Neuron (in vitro differentiated cells): ENCODE measurements around the gene LRP11.

Source experiments
- H2AFZ ChIP-seq: one replicate; pipeline ENCODE4 v1.6.1; 2013; ENCODE audit warnings: low read depth, mild to moderate bottlenecking, inconsistent platforms, low read length, moderate library complexity
- H3K27me3 ChIP-seq: one replicate; pipeline ENCODE4 v1.6.1; 2013; ENCODE audit warnings: low read length; ENCODE audit not compliant: insufficient read depth
- H3K36me3 ChIP-seq: one replicate; pipeline ENCODE4 v1.6.1; 2013; ENCODE audit warnings: low read length; ENCODE audit not compliant: insufficient read depth
- H3K4me1 ChIP-seq: one replicate; pipeline ENCODE4 v1.6.1; 2013; ENCODE audit warnings: low read length; ENCODE audit not compliant: insufficient read depth
- H3K4me3 ChIP-seq: 2 replicates; pipeline ENCODE4 v1.5.1; 2013; ENCODE audit warnings: mild to moderate bottlenecking, low read length, moderate library complexity
- H3K9me3 ChIP-seq: one replicate; pipeline ENCODE4 v1.6.1; 2013; ENCODE audit warnings: low read length

The LRP11 gene

GRCh38 chr6:149904661-149905370 lies 40.7 kb upstream of the LRP11 start:
- Histone ChIP-seq H3K4me3 (no peak overlapping the region), H3K4me1 (no peaks in the 10 kb centered on the region), H3K27me3 (peaks cover 3% of the 10 kb centered on the region), H3K36me3 (no peaks in the 10 kb centered on the region), H2AFZ (no peak overlapping the region), H3K9me3 (peaks cover 6% of the 10 kb centered on the region)

GRCh38 chr6:149903938-149904611 lies 39.9 kb upstream of the LRP11 start:
- H3K4me1 ChIP-seq = no peaks in the 10 kb centered on the region
- H3K27me3 ChIP-seq = peaks cover 3% of the 10 kb centered on the region
- no peak overlapping the region for H3K4me3 ChIP-seq
- H3K9me3 ChIP-seq = peaks cover 6% of the 10 kb centered on the region
- no peaks in the 10 kb centered on the region for H3K36me3 ChIP-seq
- H2AFZ ChIP-seq = no peak overlapping the region

GRCh38 chr6:149901444-149902140 lies 37.4 kb upstream of the LRP11 start:
- H3K27me3 ChIP-seq = peaks cover 3% of the 10 kb centered on the region
- H3K9me3 ChIP-seq = no peaks in the 10 kb centered on the region
- no peak overlapping the region for H3K4me3 ChIP-seq
- H2AFZ ChIP-seq = no peak overlapping the region
- no peaks in the 10 kb centered on the region for H3K36me3 ChIP-seq
- no peaks in the 10 kb centered on the region for H3K4me1 ChIP-seq

- no peaks in the 10 kb centered on the region for H3K9me3 ChIP-seq
Measured at GRCh38 chr6:149900620-149901443, 36.7 kb upstream of the LRP11 start.

GRCh38 chr6:149899926-149900619 lies 35.9 kb upstream of the LRP11 start:
- no peak overlapping the region for H2AFZ ChIP-seq
- no peaks in the 10 kb centered on the region for H3K27me3 ChIP-seq
- no peak overlapping the region for H3K4me3 ChIP-seq
- no peaks in the 10 kb centered on the region for H3K9me3 ChIP-seq
- H3K36me3 ChIP-seq = no peaks in the 10 kb centered on the region
- H3K4me1 ChIP-seq = no peaks in the 10 kb centered on the region

More at GRCh38 chr6:149900620-149901443, 36.7 kb upstream of the LRP11 start:
- no peak overlapping the region for H2AFZ ChIP-seq
- H3K27me3 ChIP-seq = peaks cover 2% of the 10 kb centered on the region
- H3K4me3 ChIP-seq = no peak overlapping the region
- no peaks in the 10 kb centered on the region for H3K4me1 ChIP-seq
- H3K36me3 ChIP-seq = no peaks in the 10 kb centered on the region

- Histone ChIP-seq H3K36me3 (no peaks in the 10 kb centered on the region), H3K9me3 (no peaks in the 10 kb centered on the region), H3K27me3 (no peaks in the 10 kb centered on the region), H2AFZ (no peak overlapping the region), H3K4me3 (no peak overlapping the region), H3K4me1 (no peaks in the 10 kb centered on the region)
Measured at GRCh38 chr6:149899486-149899885, 35.3 kb upstream of the LRP11 start.

- Histone ChIP-seq H3K27me3 (no peaks in the 10 kb centered on the region), H3K4me3 (no peak overlapping the region), H3K9me3 (no peaks in the 10 kb centered on the region), H3K4me1 (no peaks in the 10 kb centered on the region), H3K36me3 (no peaks in the 10 kb centered on the region), H2AFZ (no peak overlapping the region)
Measured at GRCh38 chr6:149898966-149899365, 34.8 kb upstream of the LRP11 start.

- Histone ChIP-seq H3K4me1 (no peaks in the 10 kb centered on the region), H3K36me3 (no peaks in the 10 kb centered on the region), H3K4me3 (no peak within 1 kb of the TSS), H3K9me3 (no peaks in the 10 kb centered on the region), H3K27me3 (no peaks in the 10 kb centered on the region), H2AFZ (no peak within 1 kb of the TSS)
Measured at GRCh38 chr6:149897855-149898744, 33.9 kb upstream of the LRP11 start, which contains the start of gene RAET1E. TSS of gene RAET1E (minus strand) at chr6:149898113. CDS start at chr6:149890901, 7,212 bp downstream.

- no peaks in the 10 kb centered on the region for H3K36me3 ChIP-seq
- no peaks in the 10 kb centered on the region for H3K9me3 ChIP-seq
- no peak overlapping the region for H2AFZ ChIP-seq
- H3K4me1 ChIP-seq = no peaks in the 10 kb centered on the region
- no peak overlapping the region for H3K4me3 ChIP-seq
- H3K27me3 ChIP-seq = no peaks in the 10 kb centered on the region
Measured at GRCh38 chr6:149897015-149897697, 33.0 kb upstream of the LRP11 start.

GRCh38 chr6:149896491-149896890 lies 32.3 kb upstream of the LRP11 start:
- Histone ChIP-seq H3K4me1 (no peaks in the 10 kb centered on the region), H3K4me3 (no peak overlapping the region), H3K27me3 (no peaks in the 10 kb centered on the region), H3K9me3 (no peaks in the 10 kb centered on the region), H2AFZ (no peak overlapping the region), H3K36me3 (no peaks in the 10 kb centered on the region)

- no peak overlapping the region for H3K4me3 ChIP-seq
- H3K36me3 ChIP-seq = no peaks in the 10 kb centered on the region
- no peaks in the 10 kb centered on the region for H3K9me3 ChIP-seq
- no peaks in the 10 kb centered on the region for H3K4me1 ChIP-seq
- H3K27me3 ChIP-seq = no peaks in the 10 kb centered on the region
- H2AFZ ChIP-seq = no peak overlapping the region
Measured at GRCh38 chr6:149895833-149896271, 31.7 kb upstream of the LRP11 start.
